NCI-H2107 treated with DMSO at 0.1 percent for 48 hours (cell line): Measurements from ENCODE around the gene SP100.
"Not testable (repeated sequence)": the region's sequence is repeated elsewhere in the genome, so short reads cannot be mapped to it uniquely, and the experiment has no call there.

Source experiments
- DNase-seq: peaks from one replicate; lab custom pipeline; 2025; ENCODE audit not compliant: unreplicated experiment; lab: John Stamatoyannopoulos, UW

SP100 gene

GRCh38 chr2:230416061-230416721 lies at the start of gene SP100:
SP100 (plus strand) TSS chr2:230416201; CDS start chr2:230416297, 96 bp downstream.
- DNase-seq, result no peak

GRCh38 chr2:230382108-230382507 lies 33.9 kb upstream of the SP100 start:
- no peak for DNase-seq

- DNase-seq, result no peak
Observed at GRCh38 chr2:230383453-230383852, 32.5 kb upstream of the SP100 start.

GRCh38 chr2:230384986-230385385 lies 31.0 kb upstream of the SP100 start:
- DNase-seq, result no peak

- DNase-seq, result no peak
Observed at GRCh38 chr2:230394301-230394700, 21.7 kb upstream of the SP100 start.

GRCh38 chr2:230398698-230399097 lies 17.3 kb upstream of the SP100 start:
- not testable (repeated sequence) for DNase-seq

- no peak for DNase-seq
Observed at GRCh38 chr2:230400041-230400440, 16.0 kb upstream of the SP100 start.

- DNase-seq, result no peak
Observed at GRCh38 chr2:230400454-230400853, 15.5 kb upstream of the SP100 start.

- DNase-seq, result not testable (repeated sequence)
Observed at GRCh38 chr2:230401026-230401425, 15.0 kb upstream of the SP100 start.

- DNase-seq, result no peak
Observed at GRCh38 chr2:230403746-230404145, 12.3 kb upstream of the SP100 start.

GRCh38 chr2:230405824-230406223 lies 10.2 kb upstream of the SP100 start:
- no peak for DNase-seq

- no peak for DNase-seq
Observed at GRCh38 chr2:230408244-230408842, 7.7 kb upstream of the SP100 start.

- not testable (repeated sequence) for DNase-seq
Observed at GRCh38 chr2:230409316-230409715, 6.7 kb upstream of the SP100 start.

- DNase-seq, result no peak
Observed at GRCh38 chr2:230410263-230410662, 5.7 kb upstream of the SP100 start.

- DNase-seq, result no peak
Observed at GRCh38 chr2:230410861-230411569, 5.0 kb upstream of the SP100 start.

GRCh38 chr2:230411570-230412370 lies 4.2 kb upstream of the SP100 start:
- DNase-seq, result peak; percentile 3

- DNase-seq, result no peak
Observed at GRCh38 chr2:230412371-230412711, 3.7 kb upstream of the SP100 start.

- DNase-seq, result no peak
Observed at GRCh38 chr2:230412846-230413245, 3.2 kb upstream of the SP100 start.

GRCh38 chr2:230413479-230413878 lies 2.5 kb upstream of the SP100 start:
- DNase-seq, result no peak

- DNase-seq, result no peak
Observed at GRCh38 chr2:230414302-230414701, 1.7 kb upstream of the SP100 start.

GRCh38 chr2:230417436-230417835 lies 1.4 kb downstream of the SP100 start:
- DNase-seq, result no peak
